Neural crest cell (in vitro differentiated cells): ENCODE data around the gene MARK1. TPM values are rescaled to one million over a fixed set of nuclear protein-coding genes. Genes with fewer than 3 reads are reported as not detected.

ENCODE experiments used
- DNase-seq: peaks from one replicate; pipeline ENCODE4 v3.0.0; 2021; ENCODE audit warnings: low read depth, mixed read lengths, low spot score
- H3K27ac Mint-ChIP-seq: one replicate; pipeline ENCODE4 v1.8.0; 2021; ENCODE audit warnings: mild to moderate bottlenecking, mixed read lengths; ENCODE audit not compliant: unreplicated experiment
- H3K27me3 Mint-ChIP-seq: 2 replicates; pipeline ENCODE4 v1.8.0; 2021; ENCODE audit warnings: low read depth, mild to moderate bottlenecking, mixed read lengths
- H3K36me3 Mint-ChIP-seq: 2 replicates; pipeline ENCODE4 v1.8.0; 2021; ENCODE audit warnings: low read depth, mild to moderate bottlenecking, mixed read lengths
- H3K4me1 Mint-ChIP-seq: 2 replicates; pipeline ENCODE4 v1.8.0; 2021; ENCODE audit warnings: mixed read lengths
- H3K4me3 Mint-ChIP-seq: one replicate; pipeline ENCODE4 v1.8.0; 2021; ENCODE audit warnings: mild to moderate bottlenecking, mixed read lengths
- H3K9me3 Mint-ChIP-seq: 2 replicates; pipeline ENCODE4 v1.8.0; 2021; ENCODE audit warnings: mixed read lengths
- CTCF ChIP-seq: fragments of 200-600 bp; sonication (generic); conservative IDR thresholded peaks from 2 replicates; pipeline ENCODE4 v1.5.0; 2021; ENCODE audit warnings: antibody characterized with exemption, mild to moderate bottlenecking
- total RNA-seq: library from RNA; stranded (reverse); gene quantifications from 2 replicates; pipeline ENCODE4 v1.2.1, GENCODE V29; 2021

Gene MARK1
- total RNA-seq, 1 donor from 2014 or later: 14.6 TPM

- no peak for DNase-seq
- Mint-ChIP-seq H3K27me3 (peaks cover 52% of the 10 kb centered on the region), H3K4me1 (peaks cover 5% of the 10 kb centered on the region), H3K9me3 (no peaks in the 10 kb centered on the region), H3K4me3 (no peak overlapping the region), H3K36me3 (no peaks in the 10 kb centered on the region), H3K27ac (no peak overlapping the region)
- no peak for TF ChIP-seq CTCF
Observed at GRCh38 chr1:220692436-220693228, 164.7 kb downstream of the MARK1 start.

GRCh38 chr1:220694866-220695382 is 167.0 kb downstream of the MARK1 start:
- Mint-ChIP-seq H3K27me3 (peaks cover 37% of the 10 kb centered on the region), H3K36me3 (no peaks in the 10 kb centered on the region), H3K27ac (no peak overlapping the region), H3K4me1 (peaks cover 1% of the 10 kb centered on the region), H3K9me3 (no peaks in the 10 kb centered on the region), H3K4me3 (no peak overlapping the region)
- TF ChIP-seq CTCF: no peak
- no peak for DNase-seq

- H3K27me3 Mint-ChIP-seq: peaks cover 33% of the 10 kb centered on the region
- no peaks in the 10 kb centered on the region for H3K36me3 Mint-ChIP-seq
- no peak for DNase-seq
- peaks cover 4% of the 10 kb centered on the region for H3K4me1 Mint-ChIP-seq
- no peaks in the 10 kb centered on the region for H3K9me3 Mint-ChIP-seq
- no peak overlapping the region for H3K27ac Mint-ChIP-seq
- TF ChIP-seq CTCF: no peak
- no peak overlapping the region for H3K4me3 Mint-ChIP-seq
Observed at GRCh38 chr1:220695426-220695825, 167.5 kb downstream of the MARK1 start.

GRCh38 chr1:220696226-220696862 is 168.4 kb downstream of the MARK1 start:
- TF ChIP-seq CTCF: no peak
- no peaks in the 10 kb centered on the region for H3K9me3 Mint-ChIP-seq
- no peak overlapping the region for H3K27ac Mint-ChIP-seq
- H3K27me3 Mint-ChIP-seq: peaks cover 26% of the 10 kb centered on the region
- H3K36me3 Mint-ChIP-seq: no peaks in the 10 kb centered on the region
- H3K4me1 Mint-ChIP-seq: peaks cover 9% of the 10 kb centered on the region
- no peak for DNase-seq
- H3K4me3 Mint-ChIP-seq: no peak overlapping the region

- H3K36me3 Mint-ChIP-seq: no peaks in the 10 kb centered on the region
- no peak overlapping the region for H3K27ac Mint-ChIP-seq
- DNase-seq: no peak
- H3K4me1 Mint-ChIP-seq: peaks cover 9% of the 10 kb centered on the region
- no peak for TF ChIP-seq CTCF
- no peak overlapping the region for H3K4me3 Mint-ChIP-seq
- H3K27me3 Mint-ChIP-seq: peaks cover 21% of the 10 kb centered on the region
- H3K9me3 Mint-ChIP-seq: no peaks in the 10 kb centered on the region
Observed at GRCh38 chr1:220696863-220697231, 168.9 kb downstream of the MARK1 start.
